Fibroblast of mammary gland (primary cell): Measurements from ENCODE around the gene LZTS2.

Experiments
- DNase-seq: peaks from one replicate; pipeline ENCODE4 v3.0.0-alpha.2; 2010; ENCODE audit warnings: low read depth
- H3K4me3 ChIP-seq: 2 replicates; pipeline ENCODE4 v1.5.1; 2011; ENCODE audit warnings: low read depth, mild to moderate bottlenecking, low read length, moderate library complexity; ENCODE audit not compliant: control insufficient read depth
- CTCF ChIP-seq: conservative IDR thresholded peaks from 2 replicates; pipeline ENCODE4 v1.5.1; 2011; ENCODE audit warnings: low read depth, low read length, inconsistent platforms; ENCODE audit not compliant: control insufficient read depth, insufficient read depth

LZTS2 gene

DNA sequence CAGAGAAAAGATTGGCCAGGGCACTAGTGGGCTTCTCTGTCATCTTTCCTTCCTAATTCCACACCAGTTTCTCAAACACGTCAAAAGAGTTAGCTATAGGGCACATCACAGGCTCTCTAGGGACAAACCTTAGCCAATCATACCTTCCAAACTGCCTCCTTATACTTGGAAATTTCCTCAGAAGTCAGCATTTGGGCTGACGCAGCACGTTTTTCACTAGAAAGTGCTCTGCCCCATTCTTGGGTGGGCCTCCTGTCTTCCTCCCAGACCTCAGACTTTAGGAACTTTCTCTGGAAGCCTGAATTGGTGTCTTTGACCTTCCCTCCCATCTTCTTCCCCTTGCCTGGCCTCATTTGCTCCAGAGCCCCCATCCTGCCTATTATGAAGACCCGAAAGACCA lies 42.5 kb downstream of the LZTS2 start:
- no peak for DNase-seq
- H3K4me3 ChIP-seq, result peak overlapping the region; percentile 58
- TF ChIP-seq CTCF, result no peak

GRCh38 chr10:101042667-101043362 lies 43.2 kb downstream of the LZTS2 start:
- TF ChIP-seq CTCF, result no peak
- DNase-seq, result peak; percentile 96
- peak overlapping the region; percentile 58 for H3K4me3 ChIP-seq

DNA sequence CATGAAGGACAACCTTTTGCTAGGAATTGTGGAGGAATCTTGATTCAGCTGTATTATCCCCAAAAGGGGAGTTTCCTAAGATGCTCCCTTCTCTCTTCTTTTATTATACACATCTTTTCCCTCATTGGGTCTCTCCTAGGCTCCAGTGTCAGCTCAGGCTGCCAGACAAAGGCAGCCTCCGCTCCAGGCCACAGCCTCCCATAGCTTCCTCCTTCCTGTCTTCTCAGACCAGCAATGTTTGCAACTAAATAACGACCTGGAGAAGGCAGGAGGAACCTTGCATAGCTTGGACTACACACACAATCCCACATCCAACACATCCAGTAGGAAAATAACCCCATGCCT lies 43.7 kb downstream of the LZTS2 start:
- peak overlapping the region; percentile 58 for H3K4me3 ChIP-seq
- no peak for TF ChIP-seq CTCF
- peak; percentile 15 for DNase-seq

DNA sequence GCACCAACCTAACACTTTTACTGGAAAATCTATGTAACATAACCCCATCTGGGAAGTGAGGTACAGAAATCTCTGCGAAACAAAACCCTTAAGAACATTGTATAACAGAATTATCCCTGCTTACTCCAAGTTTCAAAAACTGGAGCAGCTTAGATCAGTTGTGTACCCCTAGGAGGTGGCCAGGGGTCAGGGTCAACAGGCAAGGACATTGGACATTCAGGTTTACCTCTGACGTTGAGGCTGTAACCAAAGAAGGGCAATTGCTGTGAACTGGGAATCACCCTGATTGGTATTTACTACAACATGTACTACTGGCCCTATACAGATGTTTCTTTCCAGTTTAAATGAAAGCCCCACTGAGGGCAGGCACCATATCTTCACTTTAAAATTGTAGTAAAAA lies 44.5 kb downstream of the LZTS2 start:
- no peak for TF ChIP-seq CTCF
- H3K4me3 ChIP-seq, result no peak overlapping the region
- no peak for DNase-seq

DNA sequence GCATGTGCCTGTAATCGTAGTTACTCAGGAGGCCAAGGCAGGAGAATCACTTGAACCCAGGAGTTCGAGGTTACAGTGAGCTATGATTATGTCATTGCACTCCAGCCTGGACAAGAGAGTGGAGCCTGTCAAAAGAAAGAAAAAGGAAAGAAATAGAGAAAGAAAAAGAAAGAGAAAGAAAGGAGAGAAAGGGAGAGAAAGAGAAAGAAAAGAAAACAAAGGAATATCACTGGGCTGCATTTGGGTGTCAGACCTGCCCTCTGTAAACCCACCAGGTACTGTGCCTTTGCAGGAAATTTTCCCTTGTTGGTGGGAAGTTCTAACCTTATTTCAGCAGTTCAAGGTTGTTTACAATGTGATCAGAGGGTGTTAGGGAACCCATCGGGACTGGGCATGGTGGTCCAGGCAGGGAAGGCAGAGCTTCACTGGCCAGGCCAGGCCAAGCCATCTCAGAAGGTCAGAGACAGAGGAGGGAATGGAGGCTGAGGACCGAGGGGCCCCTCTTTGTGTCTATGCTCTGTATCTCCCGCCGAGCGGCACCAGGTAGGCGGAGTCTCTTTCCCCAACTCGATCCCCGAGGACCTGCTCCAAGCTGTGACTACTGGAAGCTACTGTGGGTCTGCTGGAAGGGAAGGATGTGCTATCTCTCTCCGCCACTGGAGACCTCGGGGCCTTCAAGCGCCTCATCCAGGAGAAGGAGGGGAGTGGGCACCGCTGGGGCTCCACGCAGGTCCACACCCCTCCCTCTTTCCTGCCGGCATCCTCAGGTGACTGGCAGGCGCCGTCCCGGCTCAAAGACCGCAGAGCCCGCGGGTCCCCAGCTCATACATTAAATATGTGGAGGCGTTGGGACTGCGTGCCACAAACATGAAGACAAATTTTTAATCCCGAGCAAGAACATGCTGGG lies 47.0 kb downstream of the LZTS2 start:
- no peak for TF ChIP-seq CTCF
- H3K4me3 ChIP-seq, result no peak overlapping the region

GRCh38 chr10:101047268-101047667 lies 47.7 kb downstream of the LZTS2 start:
- no peak for DNase-seq
- H3K4me3 ChIP-seq, result no peak overlapping the region
- no peak for TF ChIP-seq CTCF

More for the DNA sequence above, 47.0 kb downstream of the LZTS2 start:
- no peak for DNase-seq
